ENCODE data around the gene PPP2R2C. TPM values are rescaled to one million over a fixed set of nuclear protein-coding genes. Genes with fewer than 3 reads are reported as not detected.

The PPP2R2C gene
- total and polyA plus RNA-seq, 10 of the 15 experiments (the other 5 are each of a cell fraction or from before 2014, with no cell fraction given), result 0.13 to 0.15 TPM; not detected in 8

GRCh38 chr4:6379767-6380745 is 92.4 kb downstream of the PPP2R2C start:
- no TSS peak for BruUV-seq (replicated peaks)
- H3K4me1 ChIP-seq (ENCODE audit: control insufficient read depth, insufficient read depth, low read length), result no peaks in the 10 kb centered on the region
- no peak for DNase-seq (ENCODE audit: low read depth, low spot score)
- no peak for ATAC-seq
- peaks cover 0 to 1% of the 10 kb centered on the region in 2 experiments; a peak in 3 of 4 replicates for H3K27me3 ChIP-seq (replicated peaks in 1 of 2; ENCODE audit: control insufficient read depth in 2 of 2, insufficient read depth in 2 of 2, low read length in 1 of 2)
- CTCF ChIA-PET, result no interaction called here
- WGBS (ENCODE audit: insufficient coverage, insufficient replicate concordance, low lambda C conversion rate, missing lambda C conversion rate), result 13% methylated on average over 24 of the region's 24 CpGs
- no peak for TF ChIP-seq NR2C2 (IDR thresholded peaks at IDR 0.05; ENCODE audit: borderline replicate concordance, control insufficient read depth, insufficient read length, low read depth)
- no peak for TF ChIP-seq ATF3 (IDR thresholded peaks at IDR 0.05; ENCODE audit: borderline replicate concordance, extremely low read depth, low read depth, low read length)
- TF ChIP-seq RFX5 (IDR thresholded peaks at IDR 0.05; ENCODE audit: low read depth, low read length), result no peak
- TF ChIP-seq, protein P1, sequence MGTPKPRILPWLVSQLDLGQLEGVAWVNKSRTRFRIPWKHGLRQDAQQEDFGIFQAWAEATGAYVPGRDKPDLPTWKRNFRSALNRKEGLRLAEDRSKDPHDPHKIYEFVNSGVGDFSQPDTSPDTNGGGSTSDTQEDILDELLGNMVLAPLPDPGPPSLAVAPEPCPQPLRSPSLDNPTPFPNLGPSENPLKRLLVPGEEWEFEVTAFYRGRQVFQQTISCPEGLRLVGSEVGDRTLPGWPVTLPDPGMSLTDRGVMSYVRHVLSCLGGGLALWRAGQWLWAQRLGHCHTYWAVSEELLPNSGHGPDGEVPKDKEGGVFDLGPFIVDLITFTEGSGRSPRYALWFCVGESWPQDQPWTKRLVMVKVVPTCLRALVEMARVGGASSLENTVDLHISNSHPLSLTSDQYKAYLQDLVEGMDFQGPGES (IDR thresholded peaks at IDR 0.05), result no peak
- no peak for TF ChIP-seq SMARCA5 (IDR thresholded peaks at IDR 0.05)
- TF ChIP-seq NFXL1 (IDR thresholded peaks at IDR 0.05; ENCODE audit: borderline replicate concordance), result no peak
- SMC1A ChIA-PET (ENCODE audit: uncharacterized antibody, unreplicated experiment), result no interaction called here
- no peaks in the 10 kb centered on the region for H3K79me2 ChIP-seq (ENCODE audit: control insufficient read depth, insufficient read depth, low read length)
- H3K9me3 ChIP-seq (replicated peaks; ENCODE audit: control insufficient read depth, insufficient read depth, low read length), result no peaks in the 10 kb centered on the region
- POLR2A ChIA-PET, result no interaction called here
- H4K20me1 ChIP-seq (ENCODE audit: control insufficient read depth, insufficient read depth), result 0 out of 2 replicates have a peak, but pooled peaks cover 3% of the 10 kb centered on the region
- H3K27ac ChIP-seq (ENCODE audit: control insufficient read depth, insufficient read depth), result no peak overlapping the region
- no peak overlapping the region for H3K4me2 ChIP-seq (ENCODE audit: control insufficient read depth, insufficient read depth)
- in situ Hi-C loops (cut with MboI) (no loop called here), intact Hi-C loops (cut with micrococcal nuclease; ENCODE audit: unreplicated experiment) (no loop called here)
- FAIRE-seq, result no peak
- no peak overlapping the region for H3K4me3 ChIP-seq
- H3K9ac ChIP-seq (ENCODE audit: control insufficient read depth, insufficient read depth, low read length), result no peak overlapping the region
- RAD21 ChIA-PET (ENCODE audit: unreplicated experiment), result no interaction called here
- no peak overlapping the region for H2AFZ ChIP-seq (ENCODE audit: control insufficient read depth, low read depth, low read length)
- no peaks in the 10 kb centered on the region for H3K36me3 ChIP-seq (ENCODE audit: control insufficient read depth in 2 of 2, insufficient read depth in 2 of 2, low read length in 1 of 2)

Data from GM12878 (cell line).